HG03565 (cell line): ENCODE measurements around the gene KLK8.

Experiments used
- ATAC-seq: cut with Tn5 transposase; IDR thresholded peaks from one replicate; pipeline ENCODE4 v1.9.1; 2021; ENCODE audit warnings: mild to moderate bottlenecking, moderate library complexity; ENCODE audit not compliant: unreplicated experiment

Gene KLK8

DNA sequence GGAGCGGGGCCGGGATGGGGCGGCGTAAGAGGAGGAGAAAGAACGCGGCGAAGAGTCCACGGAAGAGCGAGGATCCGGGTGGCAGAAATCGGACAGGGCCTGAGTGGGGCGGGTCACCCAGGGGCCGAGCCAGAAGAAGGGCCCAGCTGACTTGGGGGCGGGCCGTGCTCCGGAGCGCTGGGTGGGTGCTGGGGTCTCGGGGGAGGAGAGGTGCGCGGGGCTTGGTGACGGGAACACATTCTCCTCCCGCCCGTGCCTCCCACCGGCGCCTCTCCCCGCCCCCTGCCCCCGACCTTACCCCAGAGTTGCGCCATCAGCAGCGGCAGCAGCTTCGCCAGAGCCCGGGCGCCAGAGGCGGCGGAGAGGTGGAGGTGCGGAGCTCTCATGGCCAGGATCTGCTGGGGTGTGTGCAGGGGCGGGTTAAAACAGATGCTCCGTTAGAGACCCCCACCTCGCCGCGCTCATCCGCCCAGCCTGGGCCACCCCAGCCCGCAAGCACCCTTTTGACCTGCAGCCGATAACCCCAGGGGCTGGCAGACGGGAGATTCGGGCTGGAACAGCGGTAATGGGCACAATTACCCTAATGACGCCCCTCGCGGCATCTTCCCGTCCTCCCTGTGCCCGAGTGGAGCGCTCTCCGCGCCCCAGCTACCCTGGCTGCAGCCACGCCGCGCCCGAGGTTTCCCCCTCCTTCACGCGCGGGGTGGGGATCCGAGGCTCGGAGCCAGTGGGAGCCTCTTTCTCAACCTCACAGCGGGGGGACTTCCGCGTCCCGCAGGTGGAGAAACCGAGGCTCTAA, 17.5 kb upstream of the KLK8 start:
- ATAC-seq: no peak

DNA sequence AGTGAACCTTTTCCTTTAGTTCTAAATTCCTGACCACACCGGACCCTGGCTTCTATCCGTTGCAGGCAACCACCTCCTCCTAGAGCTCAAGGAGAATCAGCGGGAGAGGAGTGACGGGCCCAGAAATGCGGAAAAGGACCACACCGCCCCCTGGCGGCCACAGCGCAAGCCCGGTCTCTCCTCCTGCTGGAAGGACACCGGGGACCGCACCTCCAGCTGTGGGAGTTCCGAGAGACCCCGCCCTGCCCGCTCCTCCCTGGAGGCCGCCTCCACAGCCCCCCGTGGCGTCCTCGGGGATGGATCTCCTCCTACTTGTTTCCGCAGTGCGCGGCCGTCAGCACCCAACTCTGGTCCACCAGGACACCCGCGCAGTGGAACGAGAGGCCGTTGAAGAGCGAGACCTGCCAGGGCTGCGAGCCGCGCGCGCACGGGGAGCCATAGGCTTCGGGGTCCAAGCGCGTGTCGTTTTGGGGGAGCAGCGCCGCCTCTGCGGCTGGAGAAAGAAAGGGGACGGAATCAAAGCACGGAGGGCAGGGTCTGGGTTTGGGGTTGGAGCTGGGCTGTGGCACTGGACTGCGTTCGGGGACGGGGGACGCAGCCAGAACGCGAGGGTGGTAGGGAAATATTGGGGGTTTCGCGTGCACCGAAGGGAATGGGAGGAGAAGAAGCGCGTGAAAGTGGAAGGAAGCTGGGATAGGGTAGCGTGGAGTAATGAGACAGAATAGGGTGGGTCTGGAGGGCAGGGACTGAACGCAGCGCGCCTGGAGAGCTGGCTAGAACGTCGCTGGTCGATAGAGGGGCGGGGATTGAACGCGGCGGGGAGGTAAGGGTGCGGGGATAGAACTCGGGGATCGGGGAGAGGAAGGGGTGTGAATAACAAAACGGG, 15.6 kb upstream of the KLK8 start:
- no peak for ATAC-seq

DNA sequence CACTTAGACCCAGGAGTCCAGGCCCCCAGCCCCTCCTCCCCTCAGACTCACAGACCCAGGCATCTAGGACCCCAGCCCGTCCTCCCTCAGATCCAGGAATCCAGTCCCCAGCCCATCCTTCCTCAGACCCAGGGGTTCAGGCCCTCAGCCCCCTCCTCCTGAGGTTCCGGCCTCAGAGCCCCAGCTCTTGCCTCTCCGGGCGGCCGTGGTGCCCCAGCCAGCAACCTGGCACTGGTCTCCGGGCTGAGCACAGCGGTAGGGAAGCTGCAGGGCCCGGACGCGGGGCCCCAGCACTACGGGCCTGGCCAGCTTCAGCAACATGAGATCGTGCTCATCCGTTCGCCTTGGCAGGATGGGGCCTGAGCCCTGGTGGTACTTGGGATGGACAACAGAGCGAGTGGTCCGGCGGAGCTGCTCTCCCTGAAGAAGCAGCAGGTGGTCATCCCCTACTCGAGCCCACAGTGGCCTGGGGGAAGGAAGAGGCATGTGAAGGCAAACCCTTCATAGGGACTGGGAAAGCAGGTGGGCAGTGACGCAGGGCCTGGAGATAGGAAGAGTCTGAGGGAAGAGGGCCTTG, 14.4 kb upstream of the KLK8 start:
- no peak for ATAC-seq

DNA sequence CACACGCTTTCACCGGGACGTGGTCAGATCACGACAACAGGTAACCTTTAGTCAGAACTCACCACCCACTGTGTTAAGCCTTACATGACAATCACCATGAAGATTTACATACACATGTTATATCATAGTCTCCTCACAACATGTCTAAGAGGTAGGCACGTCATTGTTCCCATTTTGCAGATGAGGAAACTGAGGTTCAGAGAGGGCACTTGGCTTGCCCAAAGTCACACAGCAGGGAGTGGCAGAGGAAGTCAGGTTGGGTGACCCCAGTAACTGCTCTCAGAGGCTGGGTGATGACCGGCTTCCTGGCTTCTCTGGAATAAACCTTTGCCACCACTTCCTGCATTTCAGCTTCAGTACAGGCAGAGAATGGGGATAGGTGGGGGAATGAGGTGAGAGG, 12.8 kb upstream of the KLK8 start:
- ATAC-seq: no peak

DNA sequence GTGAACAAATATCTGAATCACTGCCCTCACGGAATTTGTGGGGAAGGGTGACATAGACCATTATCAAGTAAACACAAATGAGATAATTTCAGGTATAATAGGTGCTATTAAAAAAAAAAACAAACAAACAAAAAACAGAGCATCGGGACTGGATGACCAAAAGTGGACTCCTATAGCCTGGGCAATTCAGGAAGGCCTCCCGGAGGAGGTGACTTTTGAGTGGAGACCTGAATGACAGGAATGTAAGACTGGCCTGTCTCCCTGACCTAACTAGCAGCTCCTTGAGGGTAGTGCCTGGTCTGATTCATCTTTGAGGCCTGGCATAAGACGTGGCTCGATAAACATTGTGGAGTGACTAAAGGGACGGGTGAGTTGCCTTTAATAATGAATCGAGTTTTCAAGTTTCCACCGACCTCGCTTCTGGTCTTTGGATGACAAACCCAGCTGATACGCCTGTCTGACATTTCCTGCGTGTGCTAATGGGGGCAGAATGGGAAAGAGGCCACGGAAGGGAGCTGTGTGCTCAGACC, 11.3 kb upstream of the KLK8 start:
- ATAC-seq: no peak

DNA sequence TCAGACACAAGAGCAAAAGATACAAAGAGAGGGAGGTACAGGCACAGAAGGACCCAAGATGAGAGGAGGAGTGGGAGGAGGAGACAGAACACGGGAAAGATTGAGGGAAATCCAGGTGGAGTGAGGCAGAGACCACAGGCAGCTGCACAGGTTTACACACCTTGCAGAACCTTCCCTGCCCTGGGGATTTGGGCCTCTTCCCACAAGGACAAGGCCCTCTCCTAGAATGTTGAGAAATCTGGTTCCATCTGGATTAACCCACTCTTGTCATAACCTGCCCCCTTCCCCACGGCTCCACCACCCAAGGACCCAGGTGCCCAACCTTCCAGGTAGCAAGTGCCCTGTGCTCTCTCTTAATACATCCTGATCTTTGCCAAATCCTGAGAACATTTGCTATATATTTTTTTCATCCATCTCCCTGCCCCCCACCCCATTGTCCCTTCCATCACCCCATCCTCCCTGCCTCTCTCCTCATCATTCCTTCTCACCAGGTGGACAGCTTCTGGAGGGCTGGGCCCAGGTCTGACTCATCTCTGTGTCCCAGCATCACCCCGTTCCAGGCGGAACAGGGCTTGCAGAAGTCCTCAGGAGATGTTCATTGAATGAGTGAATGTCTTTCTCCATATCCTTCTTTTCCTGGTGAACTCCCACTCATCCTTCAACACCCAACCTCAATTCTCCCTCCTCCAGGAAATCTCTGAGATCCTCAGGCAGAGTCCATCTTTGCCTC, 8.8 kb upstream of the KLK8 start:
- ATAC-seq: no peak

DNA sequence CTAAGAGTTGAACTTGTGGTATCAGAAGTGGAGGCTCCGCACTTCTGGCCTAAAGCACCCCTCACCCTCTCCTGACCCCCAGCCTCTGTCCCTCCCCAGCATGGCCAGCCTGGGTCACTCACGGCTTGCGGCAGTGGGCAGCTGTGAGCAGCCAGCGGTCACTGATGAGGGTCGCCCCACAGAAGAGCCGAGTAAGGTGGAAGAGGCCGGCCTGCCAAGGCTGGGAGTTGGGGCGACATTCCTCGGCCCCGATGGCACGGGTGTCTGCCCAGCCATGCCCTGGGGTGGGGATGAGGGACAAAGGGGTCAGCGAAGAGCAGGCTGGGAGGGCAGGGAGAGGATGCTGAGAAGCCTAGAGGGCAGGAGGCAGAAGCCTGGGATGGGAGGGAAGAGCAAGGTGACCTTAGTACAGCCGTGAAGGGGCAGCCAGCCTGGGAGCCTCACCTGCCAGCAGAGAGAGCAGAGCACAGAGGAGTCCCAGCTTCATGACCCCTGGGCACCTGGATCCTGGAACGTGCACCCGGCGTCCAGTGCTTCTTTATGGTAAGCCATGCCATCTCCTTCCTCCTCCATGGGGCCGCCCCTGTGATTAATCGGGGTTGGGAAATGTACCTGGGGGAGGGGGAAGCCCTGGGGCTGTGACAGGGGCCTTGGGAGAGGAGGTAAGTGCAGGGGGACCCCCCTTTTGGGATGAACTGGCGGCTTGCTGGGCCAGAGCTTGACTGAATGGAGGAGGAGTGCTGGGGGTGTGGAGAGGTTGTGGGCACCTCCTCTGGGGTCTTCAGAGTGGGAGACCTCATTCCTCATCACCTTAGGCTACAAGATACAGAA, 7.9 kb upstream of the KLK8 start:
- no peak for ATAC-seq

DNA sequence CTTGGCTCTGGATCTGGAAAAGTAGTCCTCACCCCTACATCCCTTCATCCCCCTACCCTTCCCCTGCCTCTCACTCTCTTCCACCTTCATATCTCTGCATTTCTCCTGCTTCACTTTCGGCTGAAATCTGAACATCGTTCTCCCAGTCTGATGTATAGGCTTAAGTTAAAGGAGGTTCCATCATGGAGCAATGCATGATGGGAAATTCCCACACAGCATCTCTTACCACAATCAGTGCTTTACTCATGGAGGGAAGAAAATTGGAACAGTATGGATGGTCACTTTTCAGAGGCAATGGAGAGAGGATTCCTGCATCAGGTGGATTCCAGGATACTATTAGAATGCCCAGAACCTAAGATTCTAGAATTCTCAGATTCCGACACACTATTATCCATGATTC, 6.1 kb upstream of the KLK8 start:
- ATAC-seq: no peak

DNA sequence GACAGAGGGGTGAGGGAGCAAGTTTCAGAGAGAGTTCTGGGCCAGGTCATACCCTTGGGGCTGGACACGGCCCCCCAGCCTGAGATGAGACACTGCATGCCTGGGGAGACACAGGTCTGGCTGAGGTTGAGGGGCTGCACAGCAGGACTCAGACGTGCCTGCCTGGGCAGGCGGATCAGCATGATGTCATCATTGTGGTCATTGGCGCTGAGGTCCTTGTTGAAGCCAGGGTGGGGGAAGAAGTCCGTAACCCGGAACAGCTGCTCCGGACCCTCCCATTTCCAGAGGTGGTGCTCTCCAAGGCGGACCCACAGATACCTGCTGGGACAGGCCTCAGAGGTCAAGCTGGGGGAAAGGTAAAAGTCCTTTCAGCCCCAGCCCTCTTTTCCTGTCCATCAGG, 5.0 kb upstream of the KLK8 start:
- ATAC-seq: no peak

DNA sequence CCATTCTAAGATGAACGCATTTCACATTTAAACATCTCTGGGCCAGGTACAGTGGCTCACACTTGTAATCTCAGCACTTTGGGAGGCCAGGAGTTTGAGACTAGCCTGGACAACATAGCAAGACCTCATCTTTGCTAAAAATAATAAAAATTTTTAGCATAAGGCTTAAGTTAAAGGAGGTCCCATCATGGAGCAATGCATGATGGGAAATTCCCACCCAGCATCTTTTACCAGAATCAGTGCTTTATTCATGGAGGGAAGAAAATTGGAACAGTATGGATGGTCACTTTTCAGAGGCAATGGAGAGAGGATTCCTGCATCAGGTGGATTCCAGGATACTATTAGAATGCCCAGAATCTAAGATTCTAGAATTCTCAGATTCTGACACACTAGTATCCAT, 3.8 kb upstream of the KLK8 start:
- ATAC-seq: no peak

DNA sequence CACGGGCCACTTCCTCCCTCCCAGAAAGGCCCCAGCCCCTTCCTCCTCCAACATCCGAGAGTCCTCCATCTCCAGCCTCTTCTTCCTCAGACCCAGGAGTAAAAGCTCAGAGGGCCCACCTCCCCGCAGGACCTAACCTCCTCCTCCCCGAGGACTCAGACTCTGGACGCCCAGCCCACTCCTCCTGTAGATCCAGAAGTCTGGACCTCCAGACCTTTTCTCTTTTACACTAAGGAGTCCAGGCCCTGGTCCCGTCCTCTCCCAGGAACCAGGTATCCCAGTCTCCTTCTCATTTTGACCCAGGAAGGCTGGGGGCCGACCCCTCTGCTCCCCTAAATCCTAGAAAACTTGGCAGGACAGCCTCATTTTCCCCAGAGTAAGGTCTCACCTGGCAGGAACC, 1.9 kb upstream of the KLK8 start:
- ATAC-seq: no peak

DNA sequence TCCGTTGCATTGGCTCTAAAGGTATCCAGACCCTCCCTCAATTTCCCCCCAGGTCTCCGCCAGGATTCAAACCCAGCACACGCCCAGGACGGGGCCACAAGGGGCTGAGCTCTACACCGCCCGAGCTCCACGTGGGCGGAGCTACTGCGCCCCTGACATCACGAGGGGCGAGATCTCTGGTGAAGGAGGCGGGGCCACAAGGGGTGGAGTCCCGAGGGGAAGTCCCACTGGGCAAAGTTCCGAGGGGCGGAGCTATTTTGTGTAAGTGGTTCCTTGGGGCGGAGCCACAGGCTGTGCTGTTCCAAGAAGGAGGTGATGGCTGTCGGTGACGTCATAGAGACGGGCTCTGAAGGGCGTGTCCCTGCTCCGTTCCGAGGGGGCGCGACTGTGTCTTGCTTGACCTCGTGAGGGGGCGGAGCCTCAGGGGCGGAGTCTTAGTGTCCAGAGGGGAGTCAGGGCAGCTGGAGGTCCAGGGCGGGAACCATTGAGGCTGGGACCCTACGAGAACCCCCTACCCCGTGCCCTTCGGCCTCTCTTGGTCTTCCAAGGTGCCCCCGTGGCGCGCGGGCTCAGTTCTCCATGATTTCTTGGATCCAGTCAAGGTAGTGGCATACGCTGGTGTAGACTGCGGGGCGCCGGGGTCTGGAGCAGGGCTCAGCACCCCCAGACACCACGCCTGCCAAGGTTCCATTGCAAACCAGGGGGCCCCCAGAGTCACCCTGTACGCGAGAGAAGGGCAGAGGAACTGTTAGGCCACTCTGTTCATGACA, 1.3 kb upstream of the KLK8 start:
- ATAC-seq: no peak

DNA sequence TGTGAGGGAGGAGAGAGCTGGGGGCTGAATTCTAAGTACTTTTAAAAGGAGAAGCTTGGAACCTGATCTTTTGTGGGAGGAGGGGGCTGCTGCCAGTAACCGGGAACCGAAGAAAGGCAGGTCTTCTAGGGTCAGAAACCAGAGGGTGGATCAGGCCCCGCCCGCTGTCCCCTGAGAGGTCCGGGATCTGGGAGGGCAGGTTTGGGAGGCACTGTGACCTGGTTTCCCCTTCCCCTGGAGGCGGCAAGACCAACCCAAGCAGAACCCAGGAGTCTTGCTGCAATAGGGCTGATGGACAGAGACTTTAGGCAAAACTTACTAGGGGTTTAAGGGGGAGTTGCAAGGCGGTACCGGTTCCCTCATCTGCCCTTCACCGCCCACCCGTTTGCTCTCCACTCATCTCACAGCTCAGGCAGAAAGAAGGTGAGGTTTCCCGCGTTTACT, 707 bp upstream of the KLK8 start:
- ATAC-seq: no peak

DNA sequence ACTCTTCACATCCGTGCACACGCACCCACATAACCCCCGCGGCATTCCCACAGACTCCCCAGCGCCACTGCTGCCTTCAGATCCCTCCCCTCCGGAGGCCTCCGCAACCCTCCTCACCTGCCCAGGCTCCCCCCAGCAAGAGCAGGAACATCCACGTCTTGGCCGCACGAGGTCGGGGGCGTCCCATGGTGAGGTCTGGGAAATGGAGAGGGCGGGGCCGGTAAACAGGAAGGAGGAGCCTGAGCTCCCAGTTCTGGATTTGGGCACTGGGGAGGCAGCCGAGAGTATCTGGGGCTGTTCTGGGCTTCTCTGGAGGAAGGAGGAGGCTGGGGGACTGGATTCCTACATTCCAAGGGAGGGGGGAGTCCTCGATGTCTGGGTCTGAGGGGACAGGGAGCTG, 423 bp downstream of the KLK8 start:
- no peak for ATAC-seq

DNA sequence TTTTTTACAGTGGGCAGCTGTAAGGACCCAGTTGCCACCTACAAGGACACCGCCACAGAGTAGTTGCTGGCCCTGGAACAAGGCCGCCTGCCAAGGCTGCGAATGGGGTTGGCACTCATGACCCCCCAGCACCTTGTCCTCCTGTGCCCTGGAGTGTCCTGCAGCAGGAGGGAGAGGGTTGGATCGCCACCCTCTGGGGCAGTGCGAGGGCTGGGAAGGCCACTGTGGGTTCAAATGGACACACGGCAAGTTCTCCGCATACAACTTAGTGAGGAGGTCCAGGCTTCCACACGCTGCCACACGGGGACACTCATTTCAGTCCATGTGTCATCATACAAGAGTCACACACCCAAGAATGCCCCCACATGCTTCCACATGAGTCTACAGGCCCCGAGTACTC, 978 bp downstream of the KLK8 start:
- ATAC-seq: no peak

DNA sequence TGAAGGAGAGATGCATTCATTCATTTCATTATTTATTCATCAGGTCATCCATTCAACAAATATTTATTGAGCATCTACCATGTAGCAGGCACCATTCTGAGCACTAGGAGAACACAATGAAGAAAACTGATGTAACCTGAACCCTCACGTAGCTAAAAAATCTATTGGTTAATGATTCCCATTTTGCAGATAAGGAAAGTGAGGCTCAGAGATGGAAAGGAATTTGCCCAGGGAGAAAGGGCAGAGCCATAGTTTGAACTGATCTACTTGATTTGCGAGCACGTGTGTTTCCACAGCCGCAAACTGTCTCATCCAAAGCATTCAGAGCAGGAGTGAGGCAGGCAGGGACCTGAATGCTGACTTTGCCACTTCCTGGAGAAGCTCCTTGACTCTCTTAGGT, 2.7 kb downstream of the KLK8 start:
- ATAC-seq: no peak

DNA sequence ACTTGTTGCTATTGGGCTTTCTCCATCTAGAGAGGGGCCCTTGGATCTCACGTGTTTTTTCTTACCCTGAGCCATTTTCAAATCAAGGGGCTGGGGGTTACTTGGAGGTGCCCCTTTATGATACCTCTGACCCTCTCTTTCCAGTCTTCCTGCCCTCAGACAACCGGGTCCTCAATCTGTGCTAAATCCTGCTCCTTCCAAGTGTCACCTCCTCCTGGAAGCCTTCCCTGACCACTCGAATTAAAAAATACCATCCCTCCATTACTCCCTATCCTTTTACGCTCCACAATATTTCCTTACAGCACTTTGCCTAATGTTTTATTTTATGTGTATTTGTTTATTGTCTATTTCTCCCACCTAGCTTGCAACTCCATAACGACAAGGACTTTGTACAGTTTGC, 3.3 kb downstream of the KLK8 start:
- no peak for ATAC-seq

DNA sequence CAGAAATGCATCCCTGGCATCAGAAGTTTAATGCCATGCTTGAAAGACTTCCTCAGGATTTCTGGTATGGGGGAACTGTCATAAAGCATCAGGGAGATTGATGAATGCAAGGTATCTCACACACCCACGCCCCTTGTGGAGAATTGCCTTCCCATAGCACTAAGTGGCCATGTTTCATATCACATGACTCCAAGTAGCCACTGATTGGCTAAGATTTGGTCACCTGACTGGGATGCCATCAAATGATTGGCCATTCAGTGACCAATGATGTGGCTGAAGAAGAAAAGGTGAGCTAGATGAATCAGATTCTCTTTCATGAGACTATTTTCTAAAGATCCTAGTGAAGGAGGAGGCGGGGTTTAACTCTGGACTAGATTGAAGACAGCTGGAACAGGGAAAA, 7.3 kb downstream of the KLK8 start:
- no peak for ATAC-seq

DNA sequence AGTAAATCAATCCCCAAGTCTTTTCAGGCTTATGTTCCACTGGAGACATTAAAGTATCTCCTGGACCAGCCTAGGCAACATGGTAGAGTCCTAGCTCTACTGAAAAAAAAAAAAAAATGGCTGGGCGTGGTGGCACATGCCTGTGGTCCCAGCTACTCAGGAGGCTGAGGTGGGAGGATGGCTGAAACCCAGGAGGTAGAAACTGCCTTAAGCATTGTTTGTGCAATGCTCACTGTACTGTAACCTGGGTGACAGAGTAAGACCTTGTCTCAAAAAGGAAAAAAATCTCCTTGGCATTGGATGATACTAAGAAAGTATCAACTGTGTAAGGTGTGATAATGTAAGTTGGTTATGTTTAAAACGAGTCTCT, 8.8 kb downstream of the KLK8 start:
- no peak for ATAC-seq
